ENCODE results near the gene SEL1L2.
A peak's percentile ranks its signal among the peaks of the same experiment; 100 is the strongest.

Gene SEL1L2

GRCh38 chr20:13862245-13862644 lies 128.2 kb downstream of the SEL1L2 start:
- FAIRE-seq (no peak), DNase-seq (ENCODE audit: insufficient read length, low spot score) (no peak)
- TF ChIP-seq SPI1 (IDR thresholded peaks at IDR 0.05; ENCODE audit: low read depth, low read length) (peak; percentile 96), TAF1 (IDR thresholded peaks at IDR 0.05; ENCODE audit: low read depth, low read length) (no peak), PAX5 (IDR thresholded peaks at IDR 0.05; ENCODE audit: insufficient read depth, low read length, severe bottlenecking) (no peak), POLR2A (IDR thresholded peaks at IDR 0.05; ENCODE audit: low read depth, low read length) (no peak), POU2F2 (IDR thresholded peaks at IDR 0.05; ENCODE audit: low read depth, low read length) (no peak)

GRCh38 chr20:13858871-13859270 lies 131.5 kb downstream of the SEL1L2 start:
- DNase-seq (ENCODE audit: insufficient read length, low spot score) = no peak
- no peak for FAIRE-seq
- TF ChIP-seq POLR2AphosphoS5 (IDR thresholded peaks at IDR 0.05; ENCODE audit: low read depth, low read length) (no peak), POLR2A (IDR thresholded peaks at IDR 0.05; ENCODE audit: low read depth, low read length) (no peak), POU2F2 (IDR thresholded peaks at IDR 0.05; ENCODE audit: low read depth, low read length) (no peak), PAX5 (IDR thresholded peaks at IDR 0.05; ENCODE audit: insufficient read depth, low read length, severe bottlenecking) (no peak), SPI1 (IDR thresholded peaks at IDR 0.05; ENCODE audit: low read depth, low read length) (no peak), TAF1 (IDR thresholded peaks at IDR 0.05; ENCODE audit: low read depth, low read length) (no peak)

- FAIRE-seq = no peak
- no peak for DNase-seq (ENCODE audit: insufficient read length, low spot score)
- TF ChIP-seq POLR2A (IDR thresholded peaks at IDR 0.05; ENCODE audit: low read depth, low read length) (no peak), TAF1 (IDR thresholded peaks at IDR 0.05; ENCODE audit: low read depth, low read length) (no peak), PAX5 (IDR thresholded peaks at IDR 0.05; ENCODE audit: insufficient read depth, low read length, severe bottlenecking) (no peak)
These were observed 132.0 kb downstream of the SEL1L2 start for GRCh38 chr20:13858439-13858838.

- TF ChIP-seq SPI1 (IDR thresholded peaks at IDR 0.05; ENCODE audit: low read depth, low read length) (no peak), POLR2AphosphoS5 (IDR thresholded peaks at IDR 0.05; ENCODE audit: low read depth, low read length) (no peak), PAX5 (IDR thresholded peaks at IDR 0.05; ENCODE audit: insufficient read depth, low read length, severe bottlenecking) (no peak), TAF1 (IDR thresholded peaks at IDR 0.05; ENCODE audit: low read depth, low read length) (no peak), POLR2A (IDR thresholded peaks at IDR 0.05; ENCODE audit: low read depth, low read length) (no peak), POU2F2 (IDR thresholded peaks at IDR 0.05; ENCODE audit: low read depth, low read length) (no peak)
- DNase-seq (ENCODE audit: insufficient read length, low spot score) (no peak), FAIRE-seq (no peak)
These were observed 132.5 kb downstream of the SEL1L2 start for GRCh38 chr20:13857961-13858360.

GRCh38 chr20:13857304-13857703 lies 133.1 kb downstream of the SEL1L2 start:
- DNase-seq (ENCODE audit: insufficient read length, low spot score) = no peak
- TF ChIP-seq POU2F2 (IDR thresholded peaks at IDR 0.05; ENCODE audit: low read depth, low read length) (no peak), TAF1 (IDR thresholded peaks at IDR 0.05; ENCODE audit: low read depth, low read length) (no peak), PAX5 (IDR thresholded peaks at IDR 0.05; ENCODE audit: insufficient read depth, low read length, severe bottlenecking) (no peak), POLR2A (IDR thresholded peaks at IDR 0.05; ENCODE audit: low read depth, low read length) (no peak), SPI1 (IDR thresholded peaks at IDR 0.05; ENCODE audit: low read depth, low read length) (no peak), POLR2AphosphoS5 (IDR thresholded peaks at IDR 0.05; ENCODE audit: low read depth, low read length) (no peak)
- FAIRE-seq = no peak

GRCh38 chr20:13856354-13856753 lies 134.1 kb downstream of the SEL1L2 start:
- FAIRE-seq (no peak), DNase-seq (ENCODE audit: insufficient read length, low spot score) (no peak)
- TF ChIP-seq TAF1 (IDR thresholded peaks at IDR 0.05; ENCODE audit: low read depth, low read length) = no peak
- TF ChIP-seq SPI1 (IDR thresholded peaks at IDR 0.05; ENCODE audit: low read depth, low read length) = no peak

- no peak for TF ChIP-seq TAF1 (IDR thresholded peaks at IDR 0.05; ENCODE audit: low read depth, low read length)
- TF ChIP-seq POLR2AphosphoS5 (IDR thresholded peaks at IDR 0.05; ENCODE audit: low read depth, low read length) = no peak
- no peak for TF ChIP-seq POLR2A (IDR thresholded peaks at IDR 0.05; ENCODE audit: low read depth, low read length)
- no peak; the same call in 1 of the 2 replicates for TF ChIP-seq SPI1 (IDR thresholded peaks at IDR 0.05; ENCODE audit: low read depth, low read length)
- no peak for TF ChIP-seq POU2F2 (IDR thresholded peaks at IDR 0.05; ENCODE audit: low read depth, low read length)
- no peak for TF ChIP-seq PAX5 (IDR thresholded peaks at IDR 0.05; ENCODE audit: insufficient read depth, low read length, severe bottlenecking)
- DNase-seq (ENCODE audit: insufficient read length, low spot score) = no peak
- FAIRE-seq = no peak
These were observed 134.8 kb downstream of the SEL1L2 start for GRCh38 chr20:13855613-13856012.

GRCh38 chr20:13852306-13852705 lies 138.1 kb downstream of the SEL1L2 start:
- no peak for TF ChIP-seq SPI1 (IDR thresholded peaks at IDR 0.05; ENCODE audit: low read depth, low read length)
- TF ChIP-seq POU2F2 (IDR thresholded peaks at IDR 0.05; ENCODE audit: low read depth, low read length) = no peak
- no peak for TF ChIP-seq POLR2A (IDR thresholded peaks at IDR 0.05; ENCODE audit: low read depth, low read length)
- TF ChIP-seq POLR2AphosphoS5 (IDR thresholded peaks at IDR 0.05; ENCODE audit: low read depth, low read length) = no peak
- no peak for TF ChIP-seq TAF1 (IDR thresholded peaks at IDR 0.05; ENCODE audit: low read depth, low read length)
- TF ChIP-seq PAX5 (IDR thresholded peaks at IDR 0.05; ENCODE audit: insufficient read depth, low read length, severe bottlenecking) = no peak
- FAIRE-seq (no peak), DNase-seq (ENCODE audit: insufficient read length, low spot score) (no peak)

GRCh38 chr20:13851279-13851678 lies 139.1 kb downstream of the SEL1L2 start:
- DNase-seq (ENCODE audit: insufficient read length, low spot score) (no peak), FAIRE-seq (no peak)
- TF ChIP-seq POU2F2 (IDR thresholded peaks at IDR 0.05; ENCODE audit: low read depth, low read length) = no peak
- no peak for TF ChIP-seq TAF1 (IDR thresholded peaks at IDR 0.05; ENCODE audit: low read depth, low read length)
- TF ChIP-seq SPI1 (IDR thresholded peaks at IDR 0.05; ENCODE audit: low read depth, low read length) = no peak
- no peak for TF ChIP-seq POLR2A (IDR thresholded peaks at IDR 0.05; ENCODE audit: low read depth, low read length)
- TF ChIP-seq PAX5 (IDR thresholded peaks at IDR 0.05; ENCODE audit: insufficient read depth, low read length, severe bottlenecking) = no peak
- no peak for TF ChIP-seq POLR2AphosphoS5 (IDR thresholded peaks at IDR 0.05; ENCODE audit: low read depth, low read length)

- TF ChIP-seq POLR2AphosphoS5 (IDR thresholded peaks at IDR 0.05; ENCODE audit: low read depth, low read length) = no peak
- no peak for TF ChIP-seq TAF1 (IDR thresholded peaks at IDR 0.05; ENCODE audit: low read depth, low read length)
- no peak for TF ChIP-seq SPI1 (IDR thresholded peaks at IDR 0.05; ENCODE audit: low read depth, low read length)
- DNase-seq (ENCODE audit: insufficient read length, low spot score) (no peak), FAIRE-seq (no peak)
These were observed 146.1 kb downstream of the SEL1L2 start for GRCh38 chr20:13844296-13844695.
